Measurements from ENCODE around the gene KDM6A. TPM values are rescaled to one million over a fixed set of nuclear protein-coding genes. Genes with fewer than 3 reads are reported as not detected.

The KDM6A gene
- total RNA-seq, 1 experiment from 2014 or later: 21.0 TPM

GRCh38 chrX:44971674-44972073 lies 98.7 kb downstream of the KDM6A start:
- no peaks in the 10 kb centered on the region for H3K36me3 ChIP-seq (ENCODE audit: control insufficient read depth in 1 of 2, insufficient read depth in 2 of 2, low read length in 2 of 2)
- H2AFZ ChIP-seq (ENCODE audit: low read depth, low read length, poor library complexity, severe bottlenecking): no peak overlapping the region
- no peaks in the 10 kb centered on the region for H4K20me1 ChIP-seq (ENCODE audit: insufficient read depth)
- ChIA-PET POLR2A (no interaction called here), RAD21 (ENCODE audit: low non-redundant PET in 1 of 2, low total read pairs in 2 of 2, uncharacterized antibody in 2 of 2, unreplicated experiment in 2 of 2) (no interaction called here), CTCF (no interaction called here)
- no peaks in the 10 kb centered on the region for H3K9me3 ChIP-seq (ENCODE audit: control insufficient read depth in 1 of 2, insufficient read depth in 1 of 2, low read depth in 1 of 2, low read length in 2 of 2)
- peaks cover 70% of the 10 kb centered on the region for H3K79me2 ChIP-seq (ENCODE audit: insufficient read depth, low read length)
- H3K9me2 ChIP-seq (ENCODE audit: insufficient read depth): no peaks in the 10 kb centered on the region
- no peaks in the 10 kb centered on the region for H3K27me3 ChIP-seq (ENCODE audit: insufficient read depth, low read length)
- peaks cover 0 to 16% of the 10 kb centered on the region in 2 experiments; a peak in 3 of 4 replicates for H3K4me1 ChIP-seq (ENCODE audit: control insufficient read depth in 1 of 2, insufficient read depth in 2 of 2, low read length in 2 of 2)
- no peak overlapping the region for H3K4me2 ChIP-seq (ENCODE audit: low read length)
- BruUV-seq (replicated peaks): no TSS peak
- intact Hi-C loops (cut with micrococcal nuclease): no loop called here
- DNase-seq (ENCODE audit: low read depth, low spot score): no peak
- no peak for TF ChIP-seq SP1 (IDR thresholded peaks at IDR 0.05; ENCODE audit: low read depth)
- no peak for TF ChIP-seq CBX3 (IDR thresholded peaks at IDR 0.05; ENCODE audit: low read depth)
- TF ChIP-seq ZFX (IDR thresholded peaks at IDR 0.05): no peak
- TF ChIP-seq EGR1 (IDR thresholded peaks at IDR 0.05; ENCODE audit: low read depth): no peak
- no peak for TF ChIP-seq MAX (IDR thresholded peaks at IDR 0.05)
- no peak for TF ChIP-seq SRF (IDR thresholded peaks at IDR 0.05; ENCODE audit: low read depth)
- TF ChIP-seq RAD21 (IDR thresholded peaks at IDR 0.05; ENCODE audit: low read depth): no peak
- TF ChIP-seq ZNF274 (IDR thresholded peaks at IDR 0.05; ENCODE audit: low read depth, low read length): no peak
- no peak for TF ChIP-seq POLR2A (IDR thresholded peaks at IDR 0.05; ENCODE audit: borderline replicate concordance, extremely low read depth, insufficient read depth, insufficient read length)
- TF ChIP-seq SIN3A (IDR thresholded peaks at IDR 0.05; ENCODE audit: low read depth): no peak
- no peak overlapping the region for H3K4me3 ChIP-seq (replicated peaks in 1 of 2; ENCODE audit: low read depth in 1 of 2, low read length in 2 of 2)
- no peak overlapping the region for H3K9ac ChIP-seq (ENCODE audit: low read length)
- no peak for ATAC-seq
- no peak overlapping the region for H3K27ac ChIP-seq (ENCODE audit: low read depth, low read length)

GRCh38 chrX:44972132-44972531 lies 99.1 kb downstream of the KDM6A start:
- no peak overlapping the region for H3K9ac ChIP-seq (ENCODE audit: low read length)
- H3K36me3 ChIP-seq (ENCODE audit: control insufficient read depth in 1 of 2, insufficient read depth in 2 of 2, low read length in 2 of 2): no peaks in the 10 kb centered on the region
- no peaks in the 10 kb centered on the region for H4K20me1 ChIP-seq (ENCODE audit: insufficient read depth)
- H3K9me2 ChIP-seq (ENCODE audit: insufficient read depth): no peaks in the 10 kb centered on the region
- no peak overlapping the region for H3K4me2 ChIP-seq (ENCODE audit: low read length)
- BruUV-seq (replicated peaks): no TSS peak
- H3K4me3 ChIP-seq (replicated peaks in 1 of 2; ENCODE audit: low read depth in 1 of 2, low read length in 2 of 2): no peak overlapping the region
- peaks cover 0 to 16% of the 10 kb centered on the region in 2 experiments; a peak in 3 of 4 replicates for H3K4me1 ChIP-seq (ENCODE audit: control insufficient read depth in 1 of 2, insufficient read depth in 2 of 2, low read length in 2 of 2)
- RAD21 ChIA-PET (ENCODE audit: low non-redundant PET in 1 of 2, low total read pairs in 2 of 2, uncharacterized antibody in 2 of 2, unreplicated experiment in 2 of 2): no interaction called here
- peaks cover 73% of the 10 kb centered on the region for H3K79me2 ChIP-seq (ENCODE audit: insufficient read depth, low read length)
- H3K27ac ChIP-seq (ENCODE audit: low read depth, low read length): no peak overlapping the region
- intact Hi-C loops (cut with micrococcal nuclease): no loop called here
- no peak overlapping the region for H2AFZ ChIP-seq (ENCODE audit: low read depth, low read length, poor library complexity, severe bottlenecking)
- H3K27me3 ChIP-seq (ENCODE audit: insufficient read depth, low read length): no peaks in the 10 kb centered on the region
- ATAC-seq (no peak), DNase-seq (ENCODE audit: low read depth, low spot score) (no peak)
- CTCF ChIA-PET: no interaction called here
- no peaks in the 10 kb centered on the region for H3K9me3 ChIP-seq (ENCODE audit: control insufficient read depth in 1 of 2, insufficient read depth in 1 of 2, low read depth in 1 of 2, low read length in 2 of 2)
- TF ChIP-seq EZH2 (IDR thresholded peaks at IDR 0.05) (no peak), EGR1 (IDR thresholded peaks at IDR 0.05; ENCODE audit: low read depth) (no peak)
- POLR2A ChIA-PET: no interaction called here

Measured in HCT116 (cell line).